GM18499 (cell line): ENCODE data around the gene ATR.
"Not testable (repeated sequence)": the region's sequence is repeated elsewhere in the genome, so short reads cannot be mapped to it uniquely, and the experiment has no call there.

ENCODE experiments used
- ATAC-seq: cut with Tn5 transposase; IDR thresholded peaks from one replicate; pipeline ENCODE4 v1.9.1; 2021; ENCODE audit warnings: moderate number of reproducible peaks; ENCODE audit not compliant: insufficient read depth, unreplicated experiment

Gene ATR

GRCh38 chr3:142459929-142460328 is 118.6 kb downstream of the ATR start:
- no peak for ATAC-seq

- ATAC-seq: no peak
These were observed 119.4 kb downstream of the ATR start for GRCh38 chr3:142459096-142459495.

- ATAC-seq: no peak
These were observed 127.7 kb downstream of the ATR start for GRCh38 chr3:142450881-142451280.

GRCh38 chr3:142450189-142450588 is 128.3 kb downstream of the ATR start:
- ATAC-seq: no peak

GRCh38 chr3:142447852-142448823 is 130.4 kb downstream of the ATR start, which contains the start of gene XRN1:
XRN1 (minus strand) TSS chr3:142448037; CDS start chr3:142447944, 93 bp downstream.
- ATAC-seq: peak; percentile 37

GRCh38 chr3:142447301-142447851 is 131.2 kb downstream of the ATR start:
- ATAC-seq: peak; percentile 15

GRCh38 chr3:142445816-142446254 is 132.7 kb downstream of the ATR start:
- peak; percentile 64 for ATAC-seq

- no peak for ATAC-seq
These were observed 134.2 kb downstream of the ATR start for GRCh38 chr3:142444343-142444742.

GRCh38 chr3:142443060-142443459 is 135.5 kb downstream of the ATR start:
- ATAC-seq: not testable (repeated sequence)

GRCh38 chr3:142439499-142440220 is 138.9 kb downstream of the ATR start:
- not testable (repeated sequence) for ATAC-seq

- ATAC-seq: not testable (repeated sequence)
These were observed 140.4 kb downstream of the ATR start for GRCh38 chr3:142438096-142438495.

GRCh38 chr3:142436951-142437585 is 141.5 kb downstream of the ATR start:
- no peak for ATAC-seq

GRCh38 chr3:142434503-142434902 is 144.0 kb downstream of the ATR start:
- no peak for ATAC-seq

- ATAC-seq: no peak
These were observed 145.4 kb downstream of the ATR start for GRCh38 chr3:142433110-142433509.

- ATAC-seq: no peak
These were observed 149.0 kb downstream of the ATR start for GRCh38 chr3:142429582-142429981.

GRCh38 chr3:142424754-142425153 is 153.8 kb downstream of the ATR start:
- ATAC-seq: no peak

GRCh38 chr3:142418926-142419592 is 159.5 kb downstream of the ATR start:
- no peak for ATAC-seq

- no peak for ATAC-seq
These were observed 161.2 kb downstream of the ATR start for GRCh38 chr3:142417302-142417701.

- ATAC-seq: not testable (repeated sequence)
These were observed 178.0 kb downstream of the ATR start for GRCh38 chr3:142400537-142400936.
